Caco-2 (cell line): ENCODE measurements around the gene CST1. TPM values are rescaled to one million over a fixed set of nuclear protein-coding genes. Genes with fewer than 3 reads are reported as not detected.
"Not testable (repeated sequence)": the region's sequence is repeated elsewhere in the genome, so short reads cannot be mapped to it uniquely, and the experiment has no call there.

Source experiments
- BruUV-seq: library from RNA; stranded (reverse); fragments of 400-500 nt; replicated peaks from 2 replicates; lab custom pipeline; 2021; lab: Mats Ljungman, UMichigan
- CTCF ChIA-PET: fragments of 300-600 bp; sonication (Branson Sonifier 250); formaldehyde crosslinking; loops from one replicate; lab custom pipeline; 2022; ENCODE audit warnings: antibody characterized with exemption; lab: Charles Lee
- POLR2A ChIA-PET: fragments of 300-600 bp; sonication (Branson Sonifier 250); formaldehyde crosslinking; loops from one replicate; lab custom pipeline; 2022; ENCODE audit warnings: antibody characterized with exemption; lab: Charles Lee
- DNase-seq, 2 experiments: peaks; one replicate each; pipeline versions ENCODE4 v3.0.0 to v3.0.0-alpha.2; 2020 to 2022
- H3K27me3 ChIP-seq: replicated peaks from 2 replicates; pipeline ENCODE4 v1.6.0; 2011; ENCODE audit warnings: low read length; ENCODE audit not compliant: control insufficient read depth, insufficient read depth
- H3K36me3 ChIP-seq: 2 replicates; pipeline ENCODE4 v1.5.1; 2011; ENCODE audit warnings: low read length; ENCODE audit not compliant: control insufficient read depth, insufficient read depth
- H3K4me1 ChIP-seq: fragments of 250-450 bp; sonication (Bioruptor Pico); 2 replicates; pipeline ENCODE4 v1.5.1; 2020; ENCODE audit warnings: mild to moderate bottlenecking
- H3K4me3 ChIP-seq: 2 replicates; pipeline ENCODE4 v1.5.1; 2011; ENCODE audit warnings: low read depth, mild to moderate bottlenecking, control low read depth, low read length
- H3K9me3 ChIP-seq: fragments of 250-450 bp; sonication (Bioruptor Pico); 2 replicates; pipeline ENCODE4 v1.5.1; 2020; ENCODE audit warnings: mild to moderate bottlenecking, moderate library complexity
- H3K27ac Mint-ChIP-seq: one replicate; pipeline ENCODE4 v1.8.0; 2022; ENCODE audit warnings: mixed read lengths; ENCODE audit not compliant: unreplicated experiment
- H3K27me3 Mint-ChIP-seq: one replicate; pipeline ENCODE4 v1.8.0; 2022; ENCODE audit warnings: mixed read lengths; ENCODE audit not compliant: insufficient read depth, unreplicated experiment
- H3K36me3 Mint-ChIP-seq: one replicate; pipeline ENCODE4 v1.8.0; 2022; ENCODE audit warnings: mild to moderate bottlenecking, mixed read lengths; ENCODE audit not compliant: insufficient read depth, unreplicated experiment
- H3K4me1 Mint-ChIP-seq: one replicate; pipeline ENCODE4 v1.8.0; 2022; ENCODE audit warnings: low read depth, mixed read lengths; ENCODE audit not compliant: unreplicated experiment
- H3K4me3 Mint-ChIP-seq: one replicate; pipeline ENCODE4 v1.8.0; 2022; ENCODE audit warnings: mild to moderate bottlenecking, moderate library complexity, mixed read lengths; ENCODE audit not compliant: unreplicated experiment
- H3K9me3 Mint-ChIP-seq: one replicate; pipeline ENCODE4 v1.8.0; 2022; ENCODE audit warnings: mixed read lengths; ENCODE audit not compliant: unreplicated experiment
- intact Hi-C: fragments of 100-400 bp; cut with micrococcal nuclease; formaldehyde crosslinking; loops from one replicate; pipeline ENCODE4 v1.10.0; 2022; ENCODE audit not compliant: unreplicated experiment
- total RNA-seq: library from RNA; stranded (reverse); gene quantifications from 2 replicates; pipeline ENCODE4 v1.2.3, GENCODE V29; 2022
- TF ChIP-seq, protein P1 (sequence below), 2 experiments: fragments of 200-600 bp in 1 of 2; IDR thresholded peaks; 1 replicate in 1 of 2; 2 replicates in 1 of 2; pipeline versions ENCODE4 v1.5.1 to v1.8.0; 2011 to 2022; ENCODE audit warnings: antibody characterized with exemption in 1 of 2, control low read depth in 1 of 2, inconsistent platforms in 1 of 2, low read depth in 1 of 2, low read length in 1 of 2, mild to moderate bottlenecking in 1 of 2, moderate library complexity in 1 of 2; ENCODE audit not compliant: insufficient read depth in 1 of 2, severe bottlenecking in 1 of 2, unreplicated experiment in 1 of 2

Gene CST1
- total RNA-seq, 1 experiment from 2014 or later = 499 TPM

DNA sequence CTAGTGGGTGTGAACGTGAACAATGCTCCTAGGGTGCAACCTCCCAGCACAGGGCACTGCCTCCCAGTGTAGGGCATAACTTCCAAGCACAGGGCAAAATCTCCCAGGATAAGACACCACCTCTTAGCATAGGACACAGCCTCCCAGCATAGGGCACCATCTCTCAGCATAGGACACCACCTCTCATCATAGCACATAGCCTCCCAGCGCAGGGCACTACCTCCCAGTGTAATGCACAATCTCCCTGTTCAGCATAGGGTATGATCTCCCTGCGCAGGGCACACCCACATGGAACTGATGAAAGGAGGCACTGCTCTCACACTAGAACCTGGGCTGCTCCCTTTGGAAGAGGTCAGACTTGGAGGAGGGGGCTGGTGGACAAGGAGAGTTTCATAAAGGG is 21.3 kb upstream of the CST1 start:
- CTCF ChIA-PET = no interaction called here

GRCh38 chr20:23770384-23770783 is 19.6 kb upstream of the CST1 start:
- CTCF ChIA-PET = no interaction called here

More for the DNA sequence above, 21.3 kb upstream of the CST1 start:
- Histone ChIP-seq H3K27me3 (no peaks in the 10 kb centered on the region), H3K4me1 (no peaks in the 10 kb centered on the region), H3K9me3 (no peaks in the 10 kb centered on the region), H3K4me3 (no peak overlapping the region), H3K36me3 (no peaks in the 10 kb centered on the region)
- Mint-ChIP-seq H3K27ac (no peak overlapping the region), H3K27me3 (no peaks in the 10 kb centered on the region), H3K4me1 (no peaks in the 10 kb centered on the region), H3K9me3 (no peaks in the 10 kb centered on the region), H3K4me3 (no peak overlapping the region), H3K36me3 (no peaks in the 10 kb centered on the region)
- POLR2A ChIA-PET = no interaction called here
- intact Hi-C loops = no loop called here
- TF ChIP-seq, protein P1, sequence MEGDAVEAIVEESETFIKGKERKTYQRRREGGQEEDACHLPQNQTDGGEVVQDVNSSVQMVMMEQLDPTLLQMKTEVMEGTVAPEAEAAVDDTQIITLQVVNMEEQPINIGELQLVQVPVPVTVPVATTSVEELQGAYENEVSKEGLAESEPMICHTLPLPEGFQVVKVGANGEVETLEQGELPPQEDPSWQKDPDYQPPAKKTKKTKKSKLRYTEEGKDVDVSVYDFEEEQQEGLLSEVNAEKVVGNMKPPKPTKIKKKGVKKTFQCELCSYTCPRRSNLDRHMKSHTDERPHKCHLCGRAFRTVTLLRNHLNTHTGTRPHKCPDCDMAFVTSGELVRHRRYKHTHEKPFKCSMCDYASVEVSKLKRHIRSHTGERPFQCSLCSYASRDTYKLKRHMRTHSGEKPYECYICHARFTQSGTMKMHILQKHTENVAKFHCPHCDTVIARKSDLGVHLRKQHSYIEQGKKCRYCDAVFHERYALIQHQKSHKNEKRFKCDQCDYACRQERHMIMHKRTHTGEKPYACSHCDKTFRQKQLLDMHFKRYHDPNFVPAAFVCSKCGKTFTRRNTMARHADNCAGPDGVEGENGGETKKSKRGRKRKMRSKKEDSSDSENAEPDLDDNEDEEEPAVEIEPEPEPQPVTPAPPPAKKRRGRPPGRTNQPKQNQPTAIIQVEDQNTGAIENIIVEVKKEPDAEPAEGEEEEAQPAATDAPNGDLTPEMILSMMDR (IDR thresholded peaks at IDR 0.05; ENCODE audit: insufficient read depth in 1 of 2, low read depth in 1 of 2, low read length in 1 of 2, severe bottlenecking in 1 of 2, unreplicated experiment in 1 of 2) = no peak
- no peak for DNase-seq
- BruUV-seq = no TSS peak

GRCh38 chr20:23768520-23768919 is 17.8 kb upstream of the CST1 start:
- H3K9me3 ChIP-seq, H3K4me1 ChIP-seq, H3K36me3 Mint-ChIP-seq, intact Hi-C loops, H3K27ac Mint-ChIP-seq, BruUV-seq, H3K4me3 Mint-ChIP-seq, H3K27me3 ChIP-seq, H3K27me3 Mint-ChIP-seq, H3K4me1 Mint-ChIP-seq, CTCF ChIA-PET, H3K4me3 ChIP-seq, DNase-seq, POLR2A ChIA-PET, H3K36me3 ChIP-seq, H3K9me3 Mint-ChIP-seq: not testable (repeated sequence)

More at GRCh38 chr20:23770384-23770783, 19.6 kb upstream of the CST1 start:
- Mint-ChIP-seq H3K36me3 (no peaks in the 10 kb centered on the region), H3K4me1 (no peaks in the 10 kb centered on the region), H3K4me3 (no peak overlapping the region), H3K27me3 (no peaks in the 10 kb centered on the region), H3K27ac (no peak overlapping the region), H3K9me3 (no peaks in the 10 kb centered on the region)
- H3K9me3 ChIP-seq = no peaks in the 10 kb centered on the region
- intact Hi-C loops = no loop called here
- BruUV-seq = no TSS peak
- DNase-seq = no peak
- no peaks in the 10 kb centered on the region for H3K27me3 ChIP-seq
- H3K4me1 ChIP-seq = no peaks in the 10 kb centered on the region
- TF ChIP-seq, protein P1 (IDR thresholded peaks at IDR 0.05; ENCODE audit: insufficient read depth in 1 of 2, low read depth in 1 of 2, low read length in 1 of 2, severe bottlenecking in 1 of 2, unreplicated experiment in 1 of 2) = no peak
- H3K4me3 ChIP-seq = no peak overlapping the region
- POLR2A ChIA-PET = no interaction called here
- H3K36me3 ChIP-seq = no peaks in the 10 kb centered on the region

GRCh38 chr20:23766531-23766930 is 15.8 kb upstream of the CST1 start:
- Mint-ChIP-seq H3K4me1 (no peaks in the 10 kb centered on the region), H3K27me3 (no peaks in the 10 kb centered on the region)
- intact Hi-C loops = no loop called here

More at GRCh38 chr20:23766531-23766930, 15.8 kb upstream of the CST1 start:
- H3K4me1 ChIP-seq = no peaks in the 10 kb centered on the region
- Mint-ChIP-seq H3K4me3 (no peak overlapping the region), H3K9me3 (peaks cover 7% of the 10 kb centered on the region), H3K36me3 (no peaks in the 10 kb centered on the region), H3K27ac (no peak overlapping the region)
- no peaks in the 10 kb centered on the region for H3K27me3 ChIP-seq
- H3K36me3 ChIP-seq = no peaks in the 10 kb centered on the region
- no TSS peak for BruUV-seq
- ChIA-PET CTCF (no interaction called here), POLR2A (no interaction called here)
- DNase-seq = no peak
- H3K9me3 ChIP-seq = no peaks in the 10 kb centered on the region
- TF ChIP-seq, protein P1 (IDR thresholded peaks at IDR 0.05; ENCODE audit: insufficient read depth in 1 of 2, low read depth in 1 of 2, low read length in 1 of 2, severe bottlenecking in 1 of 2, unreplicated experiment in 1 of 2) = no peak
- no peak overlapping the region for H3K4me3 ChIP-seq
